Measurements from ENCODE around the gene KITLG.
"Not testable (repeated sequence)": the region's sequence is repeated elsewhere in the genome, so short reads cannot be mapped to it uniquely, and the experiment has no call there.

KITLG gene

DNA sequence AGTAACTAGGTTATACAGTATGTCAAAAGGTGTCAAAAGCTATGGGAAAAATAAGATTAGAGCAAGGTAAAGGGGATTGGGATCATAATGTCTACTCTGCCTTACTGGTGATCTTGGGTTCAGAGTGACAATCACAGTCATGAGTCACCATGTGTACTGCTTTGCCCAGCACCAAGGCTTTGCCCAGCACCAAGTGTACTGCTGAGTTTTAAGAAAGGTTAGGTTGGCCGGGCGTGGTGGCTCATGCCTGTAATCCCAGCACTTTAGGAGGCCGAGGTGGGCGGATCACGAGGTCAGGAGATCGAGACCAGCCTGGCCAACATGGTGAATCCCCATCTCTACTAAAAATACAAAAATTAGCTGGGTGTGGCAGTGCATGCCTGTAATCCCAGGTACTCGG is 32.3 kb downstream of the KITLG start:
- H3K27ac ChIP-seq (ENCODE audit: low read depth, low read length); H3K36me3 ChIP-seq (ENCODE audit: control insufficient read depth in 5 of 5, insufficient read depth in 5 of 5, low read length in 5 of 5); H3K27me3 ChIP-seq (ENCODE audit: control insufficient read depth in 5 of 5, insufficient read depth in 4 of 5, low read length in 5 of 5); H3K9ac ChIP-seq (ENCODE audit: low read length in 5 of 5); H3K4me3 ChIP-seq (ENCODE audit: low read depth in 1 of 5, low read length in 5 of 5); H3K9me3 ChIP-seq (ENCODE audit: control insufficient read depth in 5 of 5, low read length in 5 of 5): not testable (repeated sequence)
- H3K4me1 ChIP-seq (ENCODE audit: control insufficient read depth in 5 of 5, insufficient read depth in 5 of 5, low read length in 5 of 5) = peaks cover 0 to 15% (median 3%) of the 10 kb centered on the region in 5 donors

- no peak overlapping the region for H3K9ac ChIP-seq (ENCODE audit: low read length in 5 of 5)
- H3K9me3 ChIP-seq (ENCODE audit: control insufficient read depth in 5 of 5, low read length in 5 of 5) = no peaks in the 10 kb centered on the region
- H3K4me1 ChIP-seq (ENCODE audit: control insufficient read depth in 5 of 5, insufficient read depth in 5 of 5, low read length in 5 of 5) = peaks cover 0 to 14% (median 0%) of the 10 kb centered on the region in 5 donors
- H3K36me3 ChIP-seq (ENCODE audit: control insufficient read depth in 5 of 5, insufficient read depth in 5 of 5, low read length in 5 of 5) = peaks cover 0 to 7% (median 0%) of the 10 kb centered on the region in 5 donors
- no peaks in the 10 kb centered on the region for H3K27me3 ChIP-seq (ENCODE audit: control insufficient read depth in 5 of 5, insufficient read depth in 4 of 5, low read length in 5 of 5)
- H3K4me3 ChIP-seq (ENCODE audit: low read depth in 1 of 5, low read length in 5 of 5) = no peak overlapping the region
- no peak overlapping the region for H3K27ac ChIP-seq (ENCODE audit: low read depth, low read length)
Observed at GRCh38 chr12:88546853-88547252, 33.4 kb downstream of the KITLG start.

- Histone ChIP-seq H3K9ac (ENCODE audit: low read length in 5 of 5) (no peak overlapping the region), H3K4me3 (ENCODE audit: low read depth in 1 of 5, low read length in 5 of 5) (no peak overlapping the region), H3K4me1 (ENCODE audit: control insufficient read depth in 5 of 5, insufficient read depth in 5 of 5, low read length in 5 of 5) (peaks cover 0 to 10% (median 0%) of the 10 kb centered on the region in 5 donors), H3K36me3 (ENCODE audit: control insufficient read depth in 5 of 5, insufficient read depth in 5 of 5, low read length in 5 of 5) (peaks cover 0 to 7% (median 0%) of the 10 kb centered on the region in 5 donors), H3K27me3 (ENCODE audit: control insufficient read depth in 5 of 5, insufficient read depth in 4 of 5, low read length in 5 of 5) (no peaks in the 10 kb centered on the region), H3K9me3 (ENCODE audit: control insufficient read depth in 5 of 5, low read length in 5 of 5) (no peaks in the 10 kb centered on the region), H3K27ac (ENCODE audit: low read depth, low read length) (no peak overlapping the region)
Observed at GRCh38 chr12:88546226-88546625, 34.0 kb downstream of the KITLG start.

DNA sequence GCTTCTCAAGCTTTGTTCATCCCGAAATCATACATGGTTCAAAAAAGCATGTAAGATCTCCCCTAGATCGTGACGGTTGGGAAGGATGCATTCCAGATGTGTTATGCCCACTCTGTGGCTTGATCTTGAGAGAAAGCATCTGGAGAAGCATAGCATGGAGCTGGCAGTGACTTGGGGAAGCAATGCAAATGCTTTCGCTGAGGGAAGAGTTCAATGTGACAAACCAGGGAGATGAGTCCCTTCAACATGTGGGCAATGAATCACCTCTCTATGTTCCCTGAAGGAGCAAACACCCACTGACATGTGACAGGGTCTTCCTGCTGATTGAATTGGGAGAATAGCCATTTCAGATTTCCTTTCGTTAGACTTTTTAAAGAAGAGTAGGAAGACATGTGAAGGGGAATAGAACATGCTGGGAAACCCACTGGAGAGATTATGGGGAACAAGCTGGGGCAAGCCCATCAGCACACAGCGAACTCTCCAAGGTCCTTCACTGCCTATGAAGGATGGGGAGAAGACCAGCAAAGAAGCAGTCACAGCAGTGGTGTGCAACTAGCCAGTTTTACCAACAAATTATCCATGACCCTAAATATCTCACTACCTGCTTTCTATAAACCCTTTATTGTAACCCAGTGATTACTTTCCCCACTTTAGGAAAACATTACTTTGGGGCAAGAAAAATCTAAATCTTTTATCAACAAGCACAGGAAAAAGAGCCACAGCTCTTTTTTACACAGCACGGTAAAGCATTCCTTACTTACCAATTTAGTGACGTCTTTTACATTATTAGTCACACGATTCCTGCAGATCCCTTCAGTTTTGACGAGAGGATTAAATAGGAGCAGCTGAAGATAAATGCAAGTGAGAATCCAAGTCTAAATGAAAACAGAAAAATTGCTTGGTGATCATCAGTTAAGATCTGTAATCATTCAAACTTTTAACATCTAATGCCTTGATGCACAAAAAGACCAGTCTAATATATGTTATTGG is 35.0 kb downstream of the KITLG start:
- H3K9me3 ChIP-seq (ENCODE audit: control insufficient read depth in 5 of 5, low read length in 5 of 5) = no peaks in the 10 kb centered on the region
- no peak overlapping the region for H3K4me3 ChIP-seq (ENCODE audit: low read depth in 1 of 5, low read length in 5 of 5)
- peaks cover 0 to 6% (median 0%) of the 10 kb centered on the region in 5 donors for H3K4me1 ChIP-seq (ENCODE audit: control insufficient read depth in 5 of 5, insufficient read depth in 5 of 5, low read length in 5 of 5)
- H3K27ac ChIP-seq (ENCODE audit: low read depth, low read length) = no peak overlapping the region
- H3K36me3 ChIP-seq (ENCODE audit: control insufficient read depth in 5 of 5, insufficient read depth in 5 of 5, low read length in 5 of 5) = peaks cover 0 to 7% (median 0%) of the 10 kb centered on the region in 5 donors
- H3K9ac ChIP-seq (ENCODE audit: low read length in 5 of 5) = no peak overlapping the region
- no peaks in the 10 kb centered on the region for H3K27me3 ChIP-seq (ENCODE audit: control insufficient read depth in 5 of 5, insufficient read depth in 4 of 5, low read length in 5 of 5)

DNA sequence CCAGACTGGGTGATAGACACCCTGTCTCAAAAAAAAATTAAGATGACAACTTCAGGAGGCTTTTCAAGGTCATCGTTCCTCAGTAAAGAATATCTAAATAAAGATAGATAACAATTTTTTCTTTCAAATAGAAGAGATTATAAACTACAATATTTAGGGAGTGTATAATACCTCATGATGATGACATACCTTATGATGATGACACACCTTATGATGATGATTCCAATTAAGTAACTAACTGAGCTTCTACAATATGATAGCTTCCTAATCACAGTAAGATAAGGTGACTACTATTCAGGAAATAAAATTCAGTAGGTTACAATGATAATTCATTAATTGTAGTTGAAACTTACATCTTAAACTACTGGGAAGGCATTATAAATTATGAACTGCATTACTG is 40.4 kb downstream of the KITLG start:
- Histone ChIP-seq H3K36me3 (ENCODE audit: control insufficient read depth in 5 of 5, insufficient read depth in 5 of 5, low read length in 5 of 5) (peaks cover 0 to 7% (median 0%) of the 10 kb centered on the region in 5 donors), H3K9me3 (ENCODE audit: control insufficient read depth in 5 of 5, low read length in 5 of 5) (no peaks in the 10 kb centered on the region), H3K9ac (ENCODE audit: low read length in 5 of 5) (no peak overlapping the region), H3K27me3 (ENCODE audit: control insufficient read depth in 5 of 5, insufficient read depth in 4 of 5, low read length in 5 of 5) (no peaks in the 10 kb centered on the region), H3K27ac (ENCODE audit: low read depth, low read length) (no peak overlapping the region), H3K4me1 (ENCODE audit: control insufficient read depth in 5 of 5, insufficient read depth in 5 of 5, low read length in 5 of 5) (no peaks in the 10 kb centered on the region), H3K4me3 (ENCODE audit: low read depth in 1 of 5, low read length in 5 of 5) (no peak overlapping the region)

DNA sequence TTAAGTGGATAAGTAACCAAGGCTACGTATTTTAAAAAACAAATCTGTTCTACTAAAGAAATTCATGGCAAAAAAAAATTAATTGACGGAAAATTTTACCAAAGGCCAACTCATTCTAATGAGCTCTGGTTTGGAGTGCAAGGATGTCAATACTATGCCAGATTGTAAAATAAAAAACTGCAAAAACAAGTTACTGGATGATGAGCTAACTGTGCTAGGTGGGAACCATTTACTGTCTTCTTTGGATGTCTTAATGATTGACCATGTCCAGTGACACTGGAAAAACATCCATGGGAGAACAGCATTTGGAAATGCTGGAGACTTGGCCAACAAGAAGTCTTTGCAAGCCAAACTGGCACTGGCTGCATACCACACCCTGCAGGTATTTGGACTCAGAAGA is 41.6 kb downstream of the KITLG start:
- Histone ChIP-seq H3K27me3 (ENCODE audit: control insufficient read depth in 5 of 5, insufficient read depth in 4 of 5, low read length in 5 of 5) (no peaks in the 10 kb centered on the region), H3K4me3 (ENCODE audit: low read depth in 1 of 5, low read length in 5 of 5) (no peak overlapping the region), H3K9me3 (ENCODE audit: control insufficient read depth in 5 of 5, low read length in 5 of 5) (no peaks in the 10 kb centered on the region), H3K4me1 (ENCODE audit: control insufficient read depth in 5 of 5, insufficient read depth in 5 of 5, low read length in 5 of 5) (no peaks in the 10 kb centered on the region), H3K36me3 (ENCODE audit: control insufficient read depth in 5 of 5, insufficient read depth in 5 of 5, low read length in 5 of 5) (peaks cover 0 to 6% (median 0%) of the 10 kb centered on the region in 5 donors), H3K9ac (ENCODE audit: low read length in 5 of 5) (no peak overlapping the region), H3K27ac (ENCODE audit: low read depth, low read length) (no peak overlapping the region)

DNA sequence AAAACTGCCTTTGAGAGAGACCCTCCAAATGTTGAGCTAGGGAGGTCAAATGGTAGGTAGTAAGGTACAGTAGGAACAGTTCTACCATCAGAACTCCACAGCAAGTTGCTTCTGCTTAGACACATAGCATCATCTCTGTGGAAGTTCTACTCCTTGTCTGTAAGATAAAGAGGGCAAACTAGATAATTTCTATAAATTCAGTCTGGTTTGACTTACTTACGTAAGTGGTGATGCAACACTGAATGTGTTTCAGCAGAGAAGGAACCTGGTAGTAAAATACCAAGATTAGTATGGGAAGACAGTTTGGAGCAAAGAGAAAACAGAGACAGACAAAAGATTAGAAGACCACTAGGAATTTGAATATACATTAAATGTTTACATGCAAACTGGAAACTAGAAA is 42.0 kb downstream of the KITLG start:
- Histone ChIP-seq H3K4me3 (ENCODE audit: low read depth in 1 of 5, low read length in 5 of 5) (no peak overlapping the region), H3K27ac (ENCODE audit: low read depth, low read length) (no peak overlapping the region), H3K27me3 (ENCODE audit: control insufficient read depth in 5 of 5, insufficient read depth in 4 of 5, low read length in 5 of 5) (no peaks in the 10 kb centered on the region), H3K9ac (ENCODE audit: low read length in 5 of 5) (no peak overlapping the region), H3K9me3 (ENCODE audit: control insufficient read depth in 5 of 5, low read length in 5 of 5) (no peaks in the 10 kb centered on the region), H3K36me3 (ENCODE audit: control insufficient read depth in 5 of 5, insufficient read depth in 5 of 5, low read length in 5 of 5) (peaks cover 0 to 6% (median 0%) of the 10 kb centered on the region in 5 donors), H3K4me1 (ENCODE audit: control insufficient read depth in 5 of 5, insufficient read depth in 5 of 5, low read length in 5 of 5) (no peaks in the 10 kb centered on the region)

- no peak overlapping the region for H3K27ac ChIP-seq (ENCODE audit: low read depth, low read length)
- peaks cover 0 to 3% (median 0%) of the 10 kb centered on the region in 5 donors for H3K4me1 ChIP-seq (ENCODE audit: control insufficient read depth in 5 of 5, insufficient read depth in 5 of 5, low read length in 5 of 5)
Observed at GRCh38 chr12:88530868-88531267, 49.4 kb downstream of the KITLG start.

DNA sequence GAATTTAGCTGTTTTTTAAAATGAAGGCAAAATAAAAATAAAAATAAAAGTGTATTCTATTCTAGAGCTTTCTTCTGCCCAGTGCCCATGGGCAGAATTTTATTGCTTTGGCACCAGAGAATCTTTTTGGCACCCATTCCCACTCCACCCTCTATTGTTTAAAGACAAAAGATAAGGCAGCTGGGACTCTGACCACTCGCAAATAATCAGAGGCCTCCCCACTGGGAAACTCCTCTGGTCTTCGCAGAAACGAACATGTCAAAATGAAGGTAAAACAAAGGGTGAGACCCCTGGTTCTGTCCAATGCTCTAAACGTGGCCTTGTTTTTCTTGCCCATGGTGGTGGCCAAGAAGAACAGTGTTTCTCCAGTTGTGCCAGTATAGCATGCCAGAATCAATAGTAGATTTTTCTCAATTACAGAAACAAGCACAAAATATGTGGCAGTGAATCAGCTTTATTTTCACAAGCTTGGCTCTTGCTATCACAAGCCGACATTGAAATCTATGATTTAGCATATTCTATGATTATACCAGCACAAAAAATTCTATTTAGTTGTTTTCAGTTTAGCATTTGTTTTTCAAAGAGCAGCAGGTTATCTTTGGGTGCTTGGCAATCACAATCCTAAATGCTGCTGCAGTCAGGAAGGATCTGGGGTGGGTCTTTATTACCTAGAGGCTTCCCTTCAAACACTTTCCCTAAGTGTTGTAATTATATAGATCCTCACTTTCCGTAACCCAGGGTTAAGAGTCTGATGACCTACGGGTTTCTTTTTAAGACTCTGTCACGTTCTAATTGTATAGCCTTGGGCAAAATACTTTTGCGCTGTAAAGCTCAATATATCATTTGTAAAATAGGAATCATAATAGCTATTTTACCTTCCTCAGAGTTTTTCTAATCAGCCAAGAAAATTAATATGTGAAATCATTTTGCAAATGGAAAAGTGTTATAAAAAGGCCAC is 50.5 kb downstream of the KITLG start:
- H3K4me1 ChIP-seq (ENCODE audit: control insufficient read depth in 5 of 5, insufficient read depth in 5 of 5, low read length in 5 of 5) = peaks cover 0 to 3% (median 0%) of the 10 kb centered on the region in 5 donors
- peaks cover 0 to 6% (median 3%) of the 10 kb centered on the region in 5 donors for H3K9me3 ChIP-seq (ENCODE audit: control insufficient read depth in 5 of 5, low read length in 5 of 5)
- peaks cover 0 to 20% (median 5%) of the 10 kb centered on the region in 5 donors for H3K36me3 ChIP-seq (ENCODE audit: control insufficient read depth in 5 of 5, insufficient read depth in 5 of 5, low read length in 5 of 5)
- H3K27me3 ChIP-seq (ENCODE audit: control insufficient read depth in 5 of 5, insufficient read depth in 4 of 5, low read length in 5 of 5) = no peaks in the 10 kb centered on the region
- no peak overlapping the region for H3K9ac ChIP-seq (ENCODE audit: low read length in 5 of 5)
- no peak overlapping the region for H3K4me3 ChIP-seq (ENCODE audit: low read depth in 1 of 5, low read length in 5 of 5)
- H3K27ac ChIP-seq (ENCODE audit: low read depth, low read length) = peak overlapping the region; percentile 47

More at GRCh38 chr12:88530868-88531267, 49.4 kb downstream of the KITLG start:
- Histone ChIP-seq H3K27me3 (ENCODE audit: control insufficient read depth in 5 of 5, insufficient read depth in 4 of 5, low read length in 5 of 5) (no peaks in the 10 kb centered on the region), H3K4me3 (ENCODE audit: low read depth in 1 of 5, low read length in 5 of 5) (no peak overlapping the region), H3K36me3 (ENCODE audit: control insufficient read depth in 5 of 5, insufficient read depth in 5 of 5, low read length in 5 of 5) (peaks cover 0 to 16% (median 3%) of the 10 kb centered on the region in 5 donors), H3K9me3 (ENCODE audit: control insufficient read depth in 5 of 5, low read length in 5 of 5) (peaks cover 0 to 6% (median 3%) of the 10 kb centered on the region in 5 donors), H3K9ac (ENCODE audit: low read length in 5 of 5) (no peak overlapping the region)

Data from subcutaneous abdominal adipose tissue (tissue), 5 donors.